LHCN-M2 (cell line): ENCODE data around the gene OR51A4. TPM values are rescaled to one million over a fixed set of nuclear protein-coding genes. Genes with fewer than 3 reads are reported as not detected.

Source experiments
- total RNA-seq: library from RNA; depleted of rRNA; stranded (reverse); fragments of >200 nt; gene quantifications from 2 replicates; pipeline ENCODE4 v1.2.3, GENCODE V29; 2014; rRNA removed

OR51A4 gene
- total RNA-seq, 1 experiment from 2014 or later: not detected

Other genes starting within 250 kb of the OR51A4 start
- not detected in 2 replicates for gene OR51E2, start 249.8 kb downstream of the OR51A4 start, total RNA-seq
- not detected in 2 replicates for gene MMP26, start 242.8 kb downstream of the OR51A4 start, total RNA-seq
- not detected in 2 replicates for gene OR51F1, start 177.7 kb downstream of the OR51A4 start, total RNA-seq
- gene OR52R1, start 143.2 kb downstream of the OR51A4 start, total RNA-seq: not detected in 2 replicates
- not detected in 2 replicates for gene OR51F2, start 126.3 kb downstream of the OR51A4 start, total RNA-seq
- not detected in 2 replicates for gene OR51S1, start 98.4 kb downstream of the OR51A4 start, total RNA-seq
- not detected in 2 replicates for gene OR51T1, start 65.7 kb downstream of the OR51A4 start, total RNA-seq
- gene OR51A7, start 43.8 kb downstream of the OR51A4 start, total RNA-seq: not detected in 2 replicates
- gene OR51G2, start 28.3 kb downstream of the OR51A4 start, total RNA-seq: not detected in 2 replicates
- gene OR51G1, start 23.3 kb downstream of the OR51A4 start, total RNA-seq: not detected in 2 replicates
- not detected in 2 replicates for gene OR51A2, start 8.1 kb upstream of the OR51A4 start, total RNA-seq
- gene OR51L1, start 47.2 kb upstream of the OR51A4 start, total RNA-seq: not detected in 2 replicates
- not detected in 2 replicates for gene OR52J3, start 98.9 kb upstream of the OR51A4 start, total RNA-seq
- not detected in 2 replicates for gene OR52E2, start 112.0 kb upstream of the OR51A4 start, total RNA-seq
- gene OR52E1, start 122.0 kb upstream of the OR51A4 start, total RNA-seq: not detected in 2 replicates
- not detected in 2 replicates for gene OR52A5, start 190.8 kb upstream of the OR51A4 start, total RNA-seq
- not detected in 2 replicates for gene OR52A1, start 207.2 kb upstream of the OR51A4 start, total RNA-seq